GM19023 (cell line): ENCODE results near the gene CLIC5.

Experiments
- ATAC-seq: cut with Tn5 transposase; IDR thresholded peaks from one replicate; pipeline ENCODE4 v1.9.1; 2021; ENCODE audit warnings: mild to moderate bottlenecking, moderate library complexity; ENCODE audit not compliant: unreplicated experiment

Gene CLIC5

DNA sequence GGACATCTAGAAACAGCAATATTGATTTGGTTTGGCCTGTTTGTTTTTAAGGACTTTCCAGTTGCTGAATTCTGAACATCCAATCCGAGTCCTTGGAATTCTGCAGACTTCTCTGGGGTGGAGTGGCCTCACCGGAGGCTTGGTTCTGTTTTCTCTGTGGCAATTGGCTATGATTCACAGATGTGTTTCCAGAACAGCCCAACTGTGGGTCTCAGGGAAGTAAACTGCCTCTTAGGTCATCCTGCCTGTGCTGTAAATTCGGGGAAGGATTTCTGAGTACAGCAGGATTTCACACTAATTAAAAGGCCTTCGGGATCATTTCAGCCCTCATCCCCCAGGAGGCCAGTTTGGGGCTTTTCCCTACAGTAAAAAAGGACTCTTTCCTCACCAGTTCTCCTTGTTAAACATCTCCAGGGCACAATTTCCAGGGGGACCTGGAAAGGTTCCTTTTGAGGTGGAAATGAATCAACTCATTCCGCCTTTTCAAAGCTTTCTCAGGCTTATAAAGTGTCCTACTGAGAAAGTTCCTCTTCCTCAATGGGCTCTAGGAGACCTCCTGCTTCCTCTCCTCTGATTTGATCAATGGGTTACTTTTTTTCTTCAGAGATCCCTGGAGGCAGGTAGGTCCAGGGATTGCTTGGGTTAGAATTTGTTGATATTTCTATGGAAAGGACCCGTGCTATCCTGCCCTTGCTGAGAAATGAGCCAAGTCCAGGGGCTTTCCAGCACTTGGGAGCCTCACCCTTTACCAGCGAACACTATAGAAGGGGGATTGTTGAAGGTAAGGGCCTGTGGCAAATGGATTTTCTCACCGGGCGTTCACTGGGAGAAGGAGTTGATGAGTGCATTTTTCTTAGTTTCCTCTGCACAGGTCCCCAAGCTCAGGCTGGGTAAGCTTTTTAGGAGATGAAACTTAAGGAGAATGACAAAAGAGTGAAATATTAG, 114.6 kb downstream of the CLIC5 start:
- no peak for ATAC-seq

- no peak for ATAC-seq
Measured at GRCh38 chr6:45899683-45899946, 116.0 kb downstream of the CLIC5 start.

DNA sequence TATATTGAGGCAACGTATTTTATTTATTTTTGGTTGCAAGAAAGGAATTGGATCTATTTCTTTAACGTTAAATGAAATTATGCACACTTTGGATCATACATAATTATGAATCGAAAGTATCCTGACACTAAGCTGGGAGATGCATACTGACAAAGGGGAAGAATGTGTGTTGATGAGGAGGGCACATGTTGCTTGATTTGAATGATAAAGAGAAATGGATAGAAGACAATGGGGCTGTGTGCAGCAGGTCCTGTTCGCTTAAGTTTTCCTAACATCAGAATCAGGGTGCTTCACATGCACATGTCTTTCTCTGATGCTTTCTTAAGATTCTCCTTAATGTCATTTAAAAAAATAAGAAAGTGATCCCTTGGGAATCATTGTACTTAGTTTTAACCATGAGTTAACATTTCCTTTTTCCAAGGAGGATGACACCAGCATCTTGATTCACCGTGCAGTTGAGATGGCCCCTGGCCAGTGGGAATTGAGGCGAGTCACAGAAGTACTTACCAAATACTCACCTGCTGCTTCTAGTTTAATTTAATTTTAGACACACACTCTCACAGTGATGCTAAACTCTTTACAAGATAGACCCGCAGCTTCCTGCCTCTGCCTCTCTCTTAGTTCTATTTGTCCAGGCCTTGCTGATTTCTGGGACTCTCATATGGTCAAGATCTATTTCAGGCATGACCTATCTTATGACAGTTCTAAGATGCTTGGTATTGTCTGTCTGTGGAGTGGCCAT, 116.5 kb downstream of the CLIC5 start:
- no peak for ATAC-seq

DNA sequence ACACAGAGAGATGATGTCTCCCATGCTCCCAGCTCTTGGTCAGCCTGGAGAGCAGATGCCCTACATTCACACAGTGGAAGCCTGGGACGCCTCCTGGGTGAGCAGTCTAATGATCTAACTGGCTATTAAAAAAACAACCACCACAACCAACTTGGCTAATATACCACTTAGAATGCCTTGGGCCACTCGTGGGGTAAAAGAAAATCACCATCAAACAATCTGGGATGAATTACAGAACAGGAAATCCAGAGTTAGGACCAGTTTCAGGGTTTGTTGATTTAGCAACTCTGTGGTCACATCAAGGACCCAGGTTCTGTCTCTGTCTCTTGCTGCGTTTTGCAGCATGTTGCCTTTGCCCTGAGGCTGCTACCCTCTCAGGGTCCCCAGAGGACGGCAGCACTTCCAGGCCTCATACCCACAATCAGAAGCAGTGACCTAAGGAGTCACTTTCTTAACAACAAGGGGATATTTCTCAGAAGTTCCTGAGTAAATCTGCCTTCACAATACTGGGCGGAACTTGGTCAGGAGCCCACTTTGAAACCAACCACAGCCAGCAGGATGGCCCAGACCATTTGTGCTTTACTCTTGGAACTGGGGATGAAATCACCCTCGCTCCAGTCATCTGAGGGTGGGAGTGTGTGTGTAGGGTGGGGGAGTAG, 118.7 kb downstream of the CLIC5 start:
- no peak for ATAC-seq

DNA sequence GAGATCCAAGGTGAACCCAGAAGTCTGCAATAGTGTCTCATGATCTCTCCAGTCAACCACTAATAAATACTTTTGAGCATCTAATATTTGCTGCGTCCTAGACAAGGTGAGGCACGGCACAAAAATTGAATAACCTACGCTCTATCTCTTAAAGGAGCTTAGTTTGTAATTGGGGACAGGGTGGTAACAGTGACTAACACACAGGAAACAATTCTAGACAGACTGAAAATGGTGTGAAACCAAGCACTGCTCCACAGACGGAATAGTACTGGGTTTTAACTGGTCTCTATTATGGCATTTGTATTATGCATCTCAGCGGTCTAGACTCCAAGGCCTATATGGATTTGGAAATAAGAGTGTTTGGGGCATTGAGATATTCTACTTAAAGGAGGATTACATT, 120.1 kb downstream of the CLIC5 start:
- ATAC-seq, result no peak

- ATAC-seq, result no peak
Measured at GRCh38 chr6:45892696-45893245, 122.9 kb downstream of the CLIC5 start.

GRCh38 chr6:45892196-45892595, 123.5 kb downstream of the CLIC5 start:
- ATAC-seq, result no peak

GRCh38 chr6:45886776-45887175, 128.9 kb downstream of the CLIC5 start:
- no peak for ATAC-seq

DNA sequence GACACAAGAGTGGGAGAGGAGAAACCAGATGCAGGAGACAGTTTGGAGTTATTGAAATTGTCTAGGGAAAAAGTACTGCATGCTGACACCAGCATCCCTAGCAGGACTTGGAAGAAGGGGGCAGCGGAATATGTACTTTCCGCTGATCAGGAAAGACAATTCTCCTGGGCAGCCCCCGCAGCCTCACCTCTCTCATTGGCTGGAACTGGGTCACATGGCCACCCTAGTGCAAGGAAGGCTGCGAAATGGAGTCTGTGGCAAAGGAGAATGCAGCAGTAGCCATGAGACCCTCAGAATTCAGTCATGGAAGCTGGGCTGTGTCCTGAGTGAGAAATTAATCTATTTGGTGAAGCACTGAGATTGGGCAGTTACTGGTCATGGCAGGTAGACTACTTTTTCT, 131.3 kb downstream of the CLIC5 start:
- ATAC-seq, result no peak

- ATAC-seq, result no peak
Measured at GRCh38 chr6:45882671-45883070, 133.0 kb downstream of the CLIC5 start.

- ATAC-seq, result no peak
Measured at GRCh38 chr6:45881705-45882467, 133.8 kb downstream of the CLIC5 start.

DNA sequence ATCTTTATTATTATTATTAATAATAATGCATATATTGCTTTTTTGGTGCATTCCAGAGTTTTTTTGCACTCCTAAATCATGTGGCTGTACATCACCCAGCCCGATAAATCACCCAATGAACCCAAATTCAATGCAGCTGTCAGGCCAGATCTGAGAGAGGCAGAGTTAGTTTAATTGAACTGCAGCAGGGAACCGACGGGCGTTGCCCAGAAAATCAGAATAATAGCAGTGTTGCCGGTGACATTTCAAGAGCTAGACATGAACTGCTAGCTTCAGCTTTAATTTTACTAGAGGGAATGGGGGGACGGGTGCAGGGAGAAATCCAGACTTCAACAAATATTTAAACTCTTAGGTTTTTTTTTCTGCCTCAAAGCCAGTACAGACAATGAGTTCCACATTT, 135.0 kb downstream of the CLIC5 start:
- no peak for ATAC-seq

DNA sequence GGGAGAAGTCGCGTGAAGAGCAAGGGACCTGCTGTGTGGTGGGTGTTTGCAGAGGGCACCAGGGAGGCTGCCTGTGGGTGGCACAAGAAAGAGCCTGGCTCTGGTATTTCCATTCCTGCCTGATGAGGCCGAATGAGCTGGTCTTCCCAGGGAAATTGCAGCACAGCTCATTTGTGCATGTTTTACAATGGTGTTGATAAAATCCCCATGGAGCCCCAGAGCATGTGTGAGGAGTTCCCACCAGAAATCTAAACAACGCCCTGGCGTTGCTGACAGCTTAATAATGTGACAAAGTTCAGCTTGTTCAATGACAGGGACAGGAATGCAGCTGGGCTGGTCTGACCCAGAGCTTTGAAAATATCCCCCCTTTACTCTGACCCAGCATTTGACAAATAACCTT, 135.5 kb downstream of the CLIC5 start:
- ATAC-seq, result no peak

GRCh38 chr6:45877970-45878590, 137.6 kb downstream of the CLIC5 start:
- no peak for ATAC-seq

DNA sequence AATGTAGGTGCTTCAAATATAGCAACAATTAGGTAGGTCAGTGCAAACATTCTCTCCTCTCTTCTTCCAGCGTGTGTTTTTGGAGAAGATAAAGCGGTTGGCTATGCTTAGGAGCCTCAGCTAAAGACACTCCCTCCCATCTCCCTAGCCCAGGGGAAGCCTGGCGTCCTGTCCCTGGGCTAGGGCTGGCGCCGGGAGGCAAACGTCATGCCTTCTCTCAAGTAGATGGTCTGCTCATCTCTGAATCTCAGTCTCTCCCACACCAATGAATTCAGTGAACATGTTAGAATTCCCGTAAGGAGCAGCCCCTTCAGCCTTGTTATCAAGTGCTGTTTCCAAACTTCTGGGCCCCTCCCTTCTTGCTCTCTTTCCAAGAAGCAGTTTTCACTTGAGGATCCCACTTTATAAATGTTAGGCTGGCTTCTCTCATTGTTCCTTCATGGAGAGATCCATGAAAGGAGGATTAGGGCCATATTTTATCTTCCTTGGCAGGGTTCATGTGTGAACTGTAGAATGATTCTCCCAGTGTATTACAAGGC, 142.8 kb downstream of the CLIC5 start:
- ATAC-seq, result no peak

GRCh38 chr6:45870531-45870930, 145.1 kb downstream of the CLIC5 start:
- ATAC-seq, result no peak

DNA sequence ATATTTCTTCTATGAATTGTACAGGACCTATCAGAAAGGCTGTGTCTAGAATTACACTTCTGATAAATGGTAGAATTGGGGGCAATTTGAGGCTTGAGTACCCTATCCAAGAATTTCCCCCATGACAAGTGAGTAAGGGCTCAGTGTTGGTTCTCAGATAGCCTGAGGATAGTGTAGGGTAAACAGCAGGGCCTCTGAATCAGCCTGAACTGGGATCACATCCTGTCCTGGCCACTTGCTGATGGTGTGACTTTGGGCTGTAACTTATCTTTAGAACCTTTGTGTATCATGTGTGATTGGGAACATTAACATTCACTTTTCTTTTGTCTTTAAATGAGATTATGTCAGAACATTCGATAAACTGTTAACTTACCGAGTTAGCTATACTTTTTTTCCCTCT, 151.0 kb downstream of the CLIC5 start:
- ATAC-seq, result no peak

- no peak for ATAC-seq
Measured at GRCh38 chr6:45858691-45859090, 157.0 kb downstream of the CLIC5 start.

- no peak for ATAC-seq
Measured at GRCh38 chr6:45857827-45858226, 157.8 kb downstream of the CLIC5 start.
